Esophagus squamous epithelium (tissue), 5 donors: ENCODE data around the gene KRTAP13-1. TPM values are rescaled to one million over a fixed set of nuclear protein-coding genes. Genes with fewer than 3 reads are reported as not detected.

Experiments used
- DNase-seq: peaks from one replicate; lab custom pipeline; 2025; lab: John Stamatoyannopoulos, UW
- H3K27ac ChIP-seq, 4 donors: fragments of 200-600 bp; sonication (generic); one replicate each; pipeline ENCODE4 v1.5.1; 2016 to 2019; ENCODE audit warnings: mild to moderate bottlenecking in 1 of 4
- H3K27me3 ChIP-seq, 4 donors: fragments of 200-600 bp; sonication (generic); 1 replicate in 3 of 4; 2 replicates in 1 of 4; pipeline versions ENCODE4 v1.5.1 to v1.6.0; 2017 to 2021; ENCODE audit warnings: antibody characterized with exemption in 1 of 4
- H3K36me3 ChIP-seq, 3 donors: fragments of 200-600 bp; sonication (generic); one replicate each; pipeline ENCODE4 v1.5.1; 2016 to 2019
- H3K4me1 ChIP-seq, 3 donors: fragments of 200-600 bp; sonication (generic); one replicate each; pipeline ENCODE4 v1.5.1; 2017 to 2019
- H3K4me3 ChIP-seq, 4 donors: fragments of 200-600 bp; sonication (generic); 1 replicate in 3 of 4; 2 replicates in 1 of 4; pipeline ENCODE4 v1.5.1; 2016 to 2019; ENCODE audit warnings: mild to moderate bottlenecking in 2 of 4, moderate library complexity in 1 of 4
- H3K9me3 ChIP-seq, 3 donors: fragments of 200-600 bp; sonication (generic); one replicate each; pipeline ENCODE4 v1.5.1; 2016 to 2019
- POLR2A ChIP-seq, 4 donors: fragments of 450-650 bp; IDR thresholded peaks; one replicate each; pipeline ENCODE4 v1.6.1; 2017; ENCODE audit warnings: antibody characterized with exemption in 4 of 4, mild to moderate bottlenecking in 4 of 4, moderate library complexity in 3 of 4
- WGBS, 2 donors: methylation state at CpG; one replicate each; pipeline ENCODE4 v1.1.5; 2018; 5-methylcytosine and 5-hydroxymethylcytosine counted together
- intact Hi-C: fragments of 100-400 bp; cut with DNase I; formaldehyde crosslinking; loops from one replicate; pipeline ENCODE4 v1.15.0; 2022
- total RNA-seq, 4 donors: library from RNA; depleted of rRNA; stranded (reverse); fragments of >200 nt; gene quantifications; one replicate each; pipeline ENCODE4 v1.1.0, GENCODE V29; 2016
- TF ChIP-seq, protein P1 (sequence below), 6 experiments: fragments of 450-650 bp in 4 of 6; fragments of 200-600 bp in 2 of 6; sonication (generic) in 2 of 6; IDR thresholded peaks; one replicate each; pipeline ENCODE4 v1.5.1; 2016 to 2019; ENCODE audit warnings: antibody characterized with exemption in 6 of 6, mild to moderate bottlenecking in 4 of 6, moderate library complexity in 4 of 6
- donor health status: DM: yes; HTN: yes; CAD: no.

The KRTAP13-1 gene
- total RNA-seq, 4 donors from 2014 or later, result not detected

- intact Hi-C loops, result no loop called here
- Histone ChIP-seq H3K27me3 (no peaks in the 10 kb centered on the region), H3K27ac (no peak overlapping the region), H3K36me3 (no peaks in the 10 kb centered on the region), H3K9me3 (no peaks in the 10 kb centered on the region), H3K4me1 (no peaks in the 10 kb centered on the region), H3K4me3 (no peak overlapping the region)
- no peak for DNase-seq
- 60 to 69% methylated on average over 5 of the region's 5 CpGs for WGBS, 2 donors
- TF ChIP-seq, protein P1, sequence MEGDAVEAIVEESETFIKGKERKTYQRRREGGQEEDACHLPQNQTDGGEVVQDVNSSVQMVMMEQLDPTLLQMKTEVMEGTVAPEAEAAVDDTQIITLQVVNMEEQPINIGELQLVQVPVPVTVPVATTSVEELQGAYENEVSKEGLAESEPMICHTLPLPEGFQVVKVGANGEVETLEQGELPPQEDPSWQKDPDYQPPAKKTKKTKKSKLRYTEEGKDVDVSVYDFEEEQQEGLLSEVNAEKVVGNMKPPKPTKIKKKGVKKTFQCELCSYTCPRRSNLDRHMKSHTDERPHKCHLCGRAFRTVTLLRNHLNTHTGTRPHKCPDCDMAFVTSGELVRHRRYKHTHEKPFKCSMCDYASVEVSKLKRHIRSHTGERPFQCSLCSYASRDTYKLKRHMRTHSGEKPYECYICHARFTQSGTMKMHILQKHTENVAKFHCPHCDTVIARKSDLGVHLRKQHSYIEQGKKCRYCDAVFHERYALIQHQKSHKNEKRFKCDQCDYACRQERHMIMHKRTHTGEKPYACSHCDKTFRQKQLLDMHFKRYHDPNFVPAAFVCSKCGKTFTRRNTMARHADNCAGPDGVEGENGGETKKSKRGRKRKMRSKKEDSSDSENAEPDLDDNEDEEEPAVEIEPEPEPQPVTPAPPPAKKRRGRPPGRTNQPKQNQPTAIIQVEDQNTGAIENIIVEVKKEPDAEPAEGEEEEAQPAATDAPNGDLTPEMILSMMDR (IDR thresholded peaks at IDR 0.05), result no peak
- no peak for TF ChIP-seq POLR2A (IDR thresholded peaks at IDR 0.05)
Measured at GRCh38 chr21:30415993-30416392, 20.2 kb downstream of the KRTAP13-1 start.

- Histone ChIP-seq H3K36me3 (no peaks in the 10 kb centered on the region), H3K27me3 (no peaks in the 10 kb centered on the region), H3K4me3 (no peak within 1 kb of the TSS), H3K9me3 (no peaks in the 10 kb centered on the region), H3K27ac (no peak within 1 kb of the TSS), H3K4me1 (no peaks in the 10 kb centered on the region)
- WGBS, 2 donors, result 73 to 78% methylated on average over 5 of the region's 5 CpGs
- DNase-seq, result no peak
- intact Hi-C loops, result no loop called here
- no peak for TF ChIP-seq POLR2A (IDR thresholded peaks at IDR 0.05)
- TF ChIP-seq, protein P1 (IDR thresholded peaks at IDR 0.05), result no peak
Measured at GRCh38 chr21:30425826-30426225, 30.0 kb downstream of the KRTAP13-1 start, which contains the start of gene KRTAP13-3. Gene KRTAP13-3, minus strand, starts transcription at chr21:30425926. Its CDS starts 14 bp downstream, at chr21:30425912.

GRCh38 chr21:30426731-30427130, 30.9 kb downstream of the KRTAP13-1 start:
- DNase-seq, result no peak
- WGBS, 2 donors, result 47 to 53% methylated on average over 3 of the region's 3 CpGs

DNA sequence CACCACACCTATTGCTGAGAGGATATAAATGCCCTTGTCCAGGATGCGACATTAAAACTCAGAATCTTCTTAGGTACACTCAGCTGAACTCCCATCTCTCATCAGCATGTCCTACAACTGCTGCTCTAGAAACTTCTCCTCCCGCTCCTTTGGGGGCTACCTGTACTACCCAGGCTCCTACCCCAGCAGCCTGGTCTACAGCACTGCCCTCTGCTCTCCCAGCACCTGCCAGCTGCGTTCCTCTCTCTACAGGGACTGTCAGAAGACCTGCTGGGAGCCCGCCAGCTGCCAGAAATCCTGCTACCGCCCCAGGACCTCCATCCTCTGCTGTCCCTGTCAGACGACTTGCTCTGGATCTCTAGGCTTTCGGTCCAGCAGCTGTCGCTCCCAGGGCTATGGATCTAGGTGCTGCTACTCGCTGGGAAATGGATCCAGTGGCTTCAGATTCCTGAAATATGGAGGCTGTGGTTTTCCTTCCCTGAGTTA, 34.4 kb downstream of the KRTAP13-1 start, which contains the start of gene KRTAP13-4:
Gene KRTAP13-4, plus strand, starts transcription at position 51 of the 486 bp plus-strand sequence. Its CDS starts 56 bp downstream, at position 107.
- Histone ChIP-seq H3K27me3 (no peaks in the 10 kb centered on the region), H3K9me3 (no peaks in the 10 kb centered on the region), H3K4me3 (no peak within 1 kb of the TSS), H3K4me1 (no peaks in the 10 kb centered on the region), H3K36me3 (no peaks in the 10 kb centered on the region), H3K27ac (no peak within 1 kb of the TSS)
- 66 to 75% methylated on average over 5 to 9 of the region's 9 CpGs for WGBS, 2 donors
- DNase-seq, result no peak
- TF ChIP-seq, protein P1 (IDR thresholded peaks at IDR 0.05), result no peak
- TF ChIP-seq POLR2A (IDR thresholded peaks at IDR 0.05), result no peak
- intact Hi-C loops, result no loop called here

More at GRCh38 chr21:30426731-30427130, 30.9 kb downstream of the KRTAP13-1 start:
- no peak overlapping the region for H3K4me3 ChIP-seq
- H3K9me3 ChIP-seq, result no peaks in the 10 kb centered on the region
- H3K36me3 ChIP-seq, result no peaks in the 10 kb centered on the region
- H3K27me3 ChIP-seq, result no peaks in the 10 kb centered on the region
- H3K4me1 ChIP-seq, result no peaks in the 10 kb centered on the region
- no peak for TF ChIP-seq POLR2A (IDR thresholded peaks at IDR 0.05)
- TF ChIP-seq, protein P1 (IDR thresholded peaks at IDR 0.05), result no peak
- H3K27ac ChIP-seq, result no peak overlapping the region
- intact Hi-C loops, result no loop called here

DNA sequence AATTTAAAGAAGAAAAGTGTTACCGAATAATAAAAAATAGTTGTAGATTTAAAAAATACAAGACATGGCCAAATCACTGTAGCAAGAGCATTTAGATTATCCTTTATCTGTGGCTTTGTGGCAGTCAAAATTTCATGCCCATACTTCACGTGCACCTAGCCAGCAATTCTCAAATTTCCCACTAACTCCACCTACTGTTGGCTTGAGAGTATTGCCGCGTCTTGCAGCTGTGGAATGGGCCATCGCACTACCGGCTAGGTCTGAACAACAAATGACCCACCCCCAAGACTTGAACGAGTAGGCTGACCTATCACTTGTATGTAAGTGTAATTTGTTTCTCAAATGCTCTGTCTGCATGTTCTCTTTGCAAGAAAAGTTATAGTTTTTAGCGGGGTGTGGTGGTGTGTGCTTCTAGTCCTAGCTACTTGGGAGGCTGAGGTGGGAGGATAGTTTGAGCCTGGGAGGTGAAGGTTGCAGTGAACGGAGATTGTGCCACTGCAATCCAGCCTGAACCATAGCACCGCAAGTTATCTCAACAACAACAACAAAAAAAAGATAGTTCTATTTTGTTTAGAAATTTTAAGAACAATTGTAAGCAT, 38.3 kb downstream of the KRTAP13-1 start:
- Histone ChIP-seq H3K36me3 (no peaks in the 10 kb centered on the region), H3K27me3 (no peaks in the 10 kb centered on the region), H3K4me3 (no peak overlapping the region), H3K27ac (no peak overlapping the region), H3K4me1 (no peaks in the 10 kb centered on the region), H3K9me3 (no peaks in the 10 kb centered on the region)
- DNase-seq, result no peak
- intact Hi-C loops, result no loop called here
- TF ChIP-seq, protein P1 (IDR thresholded peaks at IDR 0.05), result peak in 5 of 6 experiments; percentile 17 to 56 (median 35)
- TF ChIP-seq POLR2A (IDR thresholded peaks at IDR 0.05), result no peak
- WGBS, 2 donors, result 35 to 41% methylated on average over 10 of the region's 10 CpGs
